ENCODE data around the gene MGA. TPM values are rescaled to one million over a fixed set of nuclear protein-coding genes. Genes with fewer than 3 reads are reported as not detected.

MGA gene
- total and polyA plus RNA-seq, 2 experiments from 2014 or later = 42.6 to 58.9 TPM

DNA sequence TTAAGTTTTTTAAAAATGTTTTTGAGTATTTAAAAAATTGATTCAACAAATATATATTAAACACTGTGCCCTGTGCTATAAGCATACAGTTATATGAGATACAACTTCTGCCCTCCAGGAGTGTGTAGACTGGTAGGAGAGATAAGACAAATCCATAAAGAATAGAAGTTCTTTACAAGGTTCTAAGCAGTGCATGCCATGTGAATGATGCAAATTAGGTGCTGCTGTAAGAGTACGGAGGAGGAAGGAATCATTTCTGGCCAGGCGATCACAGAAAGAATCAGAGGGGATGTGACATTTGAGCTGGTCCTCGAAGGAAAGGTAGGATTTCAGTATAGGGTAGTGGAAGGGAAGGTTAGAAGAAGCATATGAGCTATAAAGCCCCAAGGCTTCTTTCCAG, 128.1 kb downstream of the MGA start (continued):
- TF ChIP-seq EZH2phosphoT487 (IDR thresholded peaks at IDR 0.05; ENCODE audit: unreplicated experiment) = no peak
- TF ChIP-seq ETS1 (IDR thresholded peaks at IDR 0.05) = no peak

DNA sequence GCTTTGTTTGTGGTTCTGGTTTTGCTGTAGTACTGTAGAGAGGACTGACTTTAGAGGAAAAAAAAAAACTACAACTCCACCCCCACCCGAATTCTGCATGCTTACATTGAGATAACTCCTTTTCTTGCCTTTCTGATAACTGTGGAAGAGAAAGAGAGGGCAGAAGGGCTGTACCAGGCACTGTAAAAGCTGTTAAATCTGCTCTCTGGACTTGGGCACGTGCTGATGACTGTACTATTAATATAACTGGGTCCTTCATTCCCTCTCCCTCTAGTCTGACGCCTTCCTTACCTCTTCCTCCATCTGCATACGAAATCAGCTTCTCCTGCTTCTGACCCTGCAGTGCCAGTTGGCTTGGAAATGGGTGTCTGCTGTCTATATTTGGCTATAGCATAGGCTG, 129.0 kb downstream of the MGA start:
- H3K36me3 Mint-ChIP-seq (ENCODE audit: low read depth) = no peaks in the 10 kb centered on the region
- Histone ChIP-seq H2AFZ (no peak overlapping the region), H3K9me2 (ENCODE audit: insufficient read depth) (no peaks in the 10 kb centered on the region), H3K27ac (ENCODE audit: low read depth) (no peak overlapping the region), H4K20me1 (replicated peaks; ENCODE audit: insufficient read depth) (no peaks in the 10 kb centered on the region), H3K27me3 (ENCODE audit: insufficient read depth) (no peaks in the 10 kb centered on the region), H3K79me2 (replicated peaks; ENCODE audit: insufficient read depth) (peaks cover 8% of the 10 kb centered on the region; the same call in 1 of the 2 replicates), H3K4me2 (peak overlapping the region; percentile 24), H3K4me3 (no peak overlapping the region), H3F3A (replicated peaks; ENCODE audit: low read depth) (no peaks in the 10 kb centered on the region; the same call in 1 of the 2 replicates), H3K36me3 (ENCODE audit: insufficient read depth) (no peaks in the 10 kb centered on the region), H3K4me1 (ENCODE audit: insufficient read depth) (peaks cover 35% of the 10 kb centered on the region)
- H3K4me1 Mint-ChIP-seq = peaks cover 36% of the 10 kb centered on the region
- peaks cover 8% of the 10 kb centered on the region for H3K27me3 Mint-ChIP-seq (ENCODE audit: insufficient read depth, low read depth, poor library complexity)
- no peak for TF ChIP-seq EZH2 (IDR thresholded peaks at IDR 0.05; ENCODE audit: low read depth, unreplicated experiment)
- TF ChIP-seq ZNF114 (CRISPR knock-in tag; IDR thresholded peaks at IDR 0.05) = no peak
- no peak for TF ChIP-seq POLR2AphosphoS5 (IDR thresholded peaks at IDR 0.05; ENCODE audit: low read depth)
- no peak for TF ChIP-seq ZNF331 (CRISPR knock-in tag; IDR thresholded peaks at IDR 0.05; ENCODE audit: low read depth)
- H3K4me3 Mint-ChIP-seq = no peak overlapping the region; the same call in 2 of the 3 replicates
- no peak for DNase-seq (ENCODE audit: low spot score)
- H3K9me3 Mint-ChIP-seq = no peaks in the 10 kb centered on the region
- H3K27ac Mint-ChIP-seq = no peak overlapping the region
- peak; percentile 19; the same call in 2 of the 3 replicates for ATAC-seq

GRCh38 chr15:41789662-41790061, 129.5 kb downstream of the MGA start:
- no peak overlapping the region for H3K27ac ChIP-seq (ENCODE audit: low read depth)
- no peaks in the 10 kb centered on the region for H3K36me3 Mint-ChIP-seq (ENCODE audit: low read depth)
- no peaks in the 10 kb centered on the region for H4K20me1 ChIP-seq (replicated peaks; ENCODE audit: insufficient read depth)
- H3F3A ChIP-seq (replicated peaks; ENCODE audit: low read depth) = no peaks in the 10 kb centered on the region; the same call in 1 of the 2 replicates
- peak overlapping the region; percentile 24 for H3K4me2 ChIP-seq
- H3K9me2 ChIP-seq (ENCODE audit: insufficient read depth) = no peaks in the 10 kb centered on the region
- no peak for DNase-seq (ENCODE audit: low spot score)
- H3K27me3 Mint-ChIP-seq (ENCODE audit: insufficient read depth, low read depth, poor library complexity) = peaks cover 8% of the 10 kb centered on the region
- no peak overlapping the region; the same call in 2 of the 3 replicates for H3K4me3 Mint-ChIP-seq
- H3K4me3 ChIP-seq = no peak overlapping the region
- H3K36me3 ChIP-seq (ENCODE audit: insufficient read depth) = no peaks in the 10 kb centered on the region
- H3K27me3 ChIP-seq (ENCODE audit: insufficient read depth) = no peaks in the 10 kb centered on the region
- H3K4me1 ChIP-seq (ENCODE audit: insufficient read depth) = peaks cover 35% of the 10 kb centered on the region
- ATAC-seq = no peak; the same call in 2 of the 3 replicates
- H3K4me1 Mint-ChIP-seq = peaks cover 36% of the 10 kb centered on the region
- H2AFZ ChIP-seq = no peak overlapping the region
- peaks cover 4% of the 10 kb centered on the region; the same call in 1 of the 2 replicates for H3K79me2 ChIP-seq (replicated peaks; ENCODE audit: insufficient read depth)
- no peaks in the 10 kb centered on the region for H3K9me3 Mint-ChIP-seq
- H3K27ac Mint-ChIP-seq = no peak overlapping the region
- TF ChIP-seq, protein P1, sequence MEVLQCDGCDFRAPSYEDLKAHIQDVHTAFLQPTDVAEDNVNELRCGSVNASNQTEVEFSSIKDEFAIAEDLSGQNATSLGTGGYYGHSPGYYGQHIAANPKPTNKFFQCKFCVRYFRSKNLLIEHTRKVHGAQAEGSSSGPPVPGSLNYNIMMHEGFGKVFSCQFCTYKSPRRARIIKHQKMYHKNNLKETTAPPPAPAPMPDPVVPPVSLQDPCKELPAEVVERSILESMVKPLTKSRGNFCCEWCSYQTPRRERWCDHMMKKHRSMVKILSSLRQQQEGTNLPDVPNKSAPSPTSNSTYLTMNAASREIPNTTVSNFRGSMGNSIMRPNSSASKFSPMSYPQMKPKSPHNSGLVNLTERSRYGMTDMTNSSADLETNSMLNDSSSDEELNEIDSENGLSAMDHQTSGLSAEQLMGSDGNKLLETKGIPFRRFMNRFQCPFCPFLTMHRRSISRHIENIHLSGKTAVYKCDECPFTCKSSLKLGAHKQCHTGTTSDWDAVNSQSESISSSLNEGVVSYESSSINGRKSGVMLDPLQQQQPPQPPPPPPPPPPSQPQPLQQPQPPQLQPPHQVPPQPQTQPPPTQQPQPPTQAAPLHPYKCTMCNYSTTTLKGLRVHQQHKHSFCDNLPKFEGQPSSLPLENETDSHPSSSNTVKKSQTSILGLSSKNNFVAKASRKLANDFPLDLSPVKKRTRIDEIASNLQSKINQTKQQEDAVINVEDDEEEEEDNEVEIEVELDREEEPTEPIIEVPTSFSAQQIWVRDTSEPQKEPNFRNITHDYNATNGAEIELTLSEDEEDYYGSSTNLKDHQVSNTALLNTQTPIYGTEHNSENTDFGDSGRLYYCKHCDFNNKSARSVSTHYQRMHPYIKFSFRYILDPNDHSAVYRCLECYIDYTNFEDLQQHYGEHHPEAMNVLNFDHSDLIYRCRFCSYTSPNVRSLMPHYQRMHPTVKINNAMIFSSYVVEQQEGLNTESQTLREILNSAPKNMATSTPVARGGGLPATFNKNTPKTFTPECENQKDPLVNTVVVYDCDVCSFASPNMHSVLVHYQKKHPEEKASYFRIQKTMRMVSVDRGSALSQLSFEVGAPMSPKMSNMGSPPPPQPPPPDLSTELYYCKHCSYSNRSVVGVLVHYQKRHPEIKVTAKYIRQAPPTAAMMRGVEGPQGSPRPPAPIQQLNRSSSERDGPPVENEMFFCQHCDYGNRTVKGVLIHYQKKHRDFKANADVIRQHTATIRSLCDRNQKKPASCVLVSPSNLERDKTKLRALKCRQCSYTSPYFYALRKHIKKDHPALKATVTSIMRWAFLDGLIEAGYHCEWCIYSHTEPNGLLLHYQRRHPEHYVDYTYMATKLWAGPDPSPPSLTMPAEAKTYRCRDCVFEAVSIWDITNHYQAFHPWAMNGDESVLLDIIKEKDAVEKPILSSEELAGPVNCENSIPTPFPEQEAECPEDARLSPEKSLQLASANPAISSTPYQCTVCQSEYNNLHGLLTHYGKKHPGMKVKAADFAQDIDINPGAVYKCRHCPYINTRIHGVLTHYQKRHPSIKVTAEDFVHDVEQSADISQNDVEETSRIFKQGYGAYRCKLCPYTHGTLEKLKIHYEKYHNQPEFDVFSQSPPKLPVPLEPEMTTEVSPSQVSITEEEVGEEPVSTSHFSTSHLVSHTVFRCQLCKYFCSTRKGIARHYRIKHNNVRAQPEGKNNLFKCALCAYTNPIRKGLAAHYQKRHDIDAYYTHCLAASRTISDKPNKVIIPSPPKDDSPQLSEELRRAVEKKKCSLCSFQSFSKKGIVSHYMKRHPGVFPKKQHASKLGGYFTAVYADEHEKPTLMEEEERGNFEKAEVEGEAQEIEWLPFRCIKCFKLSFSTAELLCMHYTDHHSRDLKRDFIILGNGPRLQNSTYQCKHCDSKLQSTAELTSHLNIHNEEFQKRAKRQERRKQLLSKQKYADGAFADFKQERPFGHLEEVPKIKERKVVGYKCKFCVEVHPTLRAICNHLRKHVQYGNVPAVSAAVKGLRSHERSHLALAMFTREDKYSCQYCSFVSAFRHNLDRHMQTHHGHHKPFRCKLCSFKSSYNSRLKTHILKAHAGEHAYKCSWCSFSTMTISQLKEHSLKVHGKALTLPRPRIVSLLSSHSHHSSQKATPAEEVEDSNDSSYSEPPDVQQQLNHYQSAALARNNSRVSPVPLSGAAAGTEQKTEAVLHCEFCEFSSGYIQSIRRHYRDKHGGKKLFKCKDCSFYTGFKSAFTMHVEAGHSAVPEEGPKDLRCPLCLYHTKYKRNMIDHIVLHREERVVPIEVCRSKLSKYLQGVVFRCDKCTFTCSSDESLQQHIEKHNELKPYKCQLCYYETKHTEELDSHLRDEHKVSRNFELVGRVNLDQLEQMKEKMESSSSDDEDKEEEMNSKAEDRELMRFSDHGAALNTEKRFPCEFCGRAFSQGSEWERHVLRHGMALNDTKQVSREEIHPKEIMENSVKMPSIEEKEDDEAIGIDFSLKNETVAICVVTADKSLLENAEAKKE (CRISPR knock-in tag; IDR thresholded peaks at IDR 0.05) = no peak
- no peak for TF ChIP-seq POLR2AphosphoS5 (IDR thresholded peaks at IDR 0.05; ENCODE audit: low read depth)
- TF ChIP-seq STAT1 (IDR thresholded peaks at IDR 0.05; ENCODE audit: unreplicated experiment) = no peak
- TF ChIP-seq EZH2 (IDR thresholded peaks at IDR 0.05; ENCODE audit: low read depth, unreplicated experiment) = no peak
- no peak for TF ChIP-seq NANOG (IDR thresholded peaks at IDR 0.05; ENCODE audit: borderline replicate concordance)
- TF ChIP-seq EZH2phosphoT487 (IDR thresholded peaks at IDR 0.05; ENCODE audit: unreplicated experiment) = no peak
- no peak for TF ChIP-seq CREB1 (CRISPR knock-in tag; IDR thresholded peaks at IDR 0.05; ENCODE audit: low read depth)
- no peak for TF ChIP-seq ETS1 (IDR thresholded peaks at IDR 0.05)
- TF ChIP-seq ZNF114 (CRISPR knock-in tag; IDR thresholded peaks at IDR 0.05) = no peak
